Fibroblast of skin of right quadriceps (primary cell): Measurements from ENCODE around the gene PTPRG.
"Not testable (repeated sequence)": the region's sequence is repeated elsewhere in the genome, so short reads cannot be mapped to it uniquely, and the experiment has no call there.

ENCODE experiments used
- DNase-seq: peaks from one replicate; pipeline ENCODE4 v3.0.0-alpha.2; 2013

Gene PTPRG

DNA sequence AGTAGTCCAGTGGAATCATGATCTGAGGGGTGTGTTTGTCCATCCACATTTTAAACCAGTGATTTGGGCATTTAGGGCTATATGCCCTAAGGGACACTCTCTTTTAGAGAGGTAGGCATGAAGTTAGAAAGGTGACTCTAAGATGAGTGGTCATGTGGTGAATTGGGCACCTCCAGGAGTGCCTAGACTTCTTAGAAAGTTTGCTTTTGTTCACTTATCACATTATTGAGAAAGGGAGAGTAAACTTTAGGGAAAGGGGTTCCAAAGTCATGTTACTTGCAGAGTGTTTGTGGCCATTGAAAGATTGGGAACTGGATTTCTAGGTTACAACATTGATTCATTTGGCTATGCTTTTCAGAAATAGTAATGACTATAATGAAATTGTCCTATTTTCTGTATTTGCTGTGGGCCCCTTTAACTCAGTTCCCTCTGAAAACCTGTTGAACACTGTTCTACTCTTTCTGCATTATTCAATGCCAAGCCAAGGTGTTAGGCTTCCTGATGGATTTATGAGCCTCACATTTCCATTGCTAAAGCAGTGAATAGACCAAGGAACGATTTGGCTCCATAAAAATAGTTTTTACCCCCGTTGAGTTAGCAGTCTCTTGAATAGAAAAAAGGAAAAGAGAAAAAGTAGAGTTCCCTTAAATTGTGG lies 169.3 kb downstream of the PTPRG start:
- DNase-seq = no peak

GRCh38 chr3:61733000-61733399 lies 171.6 kb downstream of the PTPRG start:
- DNase-seq = no peak

GRCh38 chr3:61733876-61734275 lies 172.5 kb downstream of the PTPRG start:
- no peak for DNase-seq

GRCh38 chr3:61734749-61735686 lies 173.6 kb downstream of the PTPRG start:
- DNase-seq = no peak

GRCh38 chr3:61736506-61736905 lies 175.1 kb downstream of the PTPRG start:
- DNase-seq = no peak

- DNase-seq = no peak
These were observed 178.3 kb downstream of the PTPRG start for GRCh38 chr3:61739640-61740039.

DNA sequence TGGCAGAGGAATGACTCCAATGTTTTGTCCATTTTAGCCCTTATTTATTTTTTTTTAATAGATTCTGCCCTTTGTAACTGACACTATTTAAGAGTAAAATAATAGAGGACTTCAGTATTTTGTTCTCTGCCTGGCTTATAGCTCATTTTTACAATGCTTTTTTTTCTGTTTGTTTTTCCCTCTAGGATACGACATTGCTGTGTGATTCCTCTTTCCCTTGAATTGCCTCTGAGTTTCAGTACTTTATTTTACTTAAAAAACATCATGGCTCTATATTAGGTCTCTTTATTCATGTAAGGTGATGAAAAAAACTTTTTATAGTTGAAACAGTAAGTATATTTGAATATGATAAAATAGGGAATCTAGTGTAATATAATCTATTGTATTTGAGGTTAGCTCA lies 179.1 kb downstream of the PTPRG start:
- no peak for DNase-seq

DNA sequence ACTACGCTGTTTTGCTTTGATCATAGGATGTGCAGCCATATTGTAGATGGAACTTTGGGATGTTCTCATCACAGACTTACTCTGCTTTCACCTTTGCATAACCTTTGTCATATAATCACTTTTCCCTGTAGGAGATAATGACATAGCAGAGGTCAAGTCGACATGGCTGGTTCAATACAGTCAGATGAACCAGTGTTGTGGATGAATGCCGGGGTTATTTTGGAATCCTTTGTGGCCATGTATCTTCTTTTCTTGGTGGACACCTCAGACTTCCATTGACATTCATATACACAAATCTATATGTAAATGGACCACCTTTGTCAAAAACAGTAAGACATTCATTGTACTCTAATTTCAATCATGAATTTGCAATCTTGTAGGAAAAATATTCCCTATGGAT lies 180.2 kb downstream of the PTPRG start:
- no peak for DNase-seq

- DNase-seq = no peak
These were observed 180.6 kb downstream of the PTPRG start for GRCh38 chr3:61742006-61742405.

GRCh38 chr3:61743067-61743466 lies 181.7 kb downstream of the PTPRG start:
- no peak for DNase-seq

- DNase-seq = no peak
These were observed 182.4 kb downstream of the PTPRG start for GRCh38 chr3:61743686-61744242.

DNA sequence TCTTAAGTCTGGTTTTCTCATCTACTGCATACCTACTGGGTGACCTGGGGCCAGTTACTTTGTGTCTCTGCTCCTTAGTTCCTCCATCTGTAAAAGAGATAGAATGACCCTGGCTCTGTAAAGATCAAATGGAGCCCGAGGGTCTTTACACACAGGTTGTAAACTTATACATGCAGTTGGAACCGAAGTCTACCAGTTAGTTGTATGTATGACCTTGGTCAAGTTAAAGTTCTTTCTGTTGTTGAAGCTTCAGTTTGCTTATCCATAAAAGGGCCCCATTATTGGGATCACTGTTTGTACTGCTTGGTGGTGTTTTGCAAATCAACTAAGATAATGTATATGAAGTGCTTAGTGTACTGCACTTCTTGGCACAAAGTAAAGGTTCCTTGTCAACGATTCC lies 186.9 kb downstream of the PTPRG start:
- DNase-seq = no peak

GRCh38 chr3:61750766-61751165 lies 189.4 kb downstream of the PTPRG start:
- no peak for DNase-seq

GRCh38 chr3:61758839-61759238 lies 197.5 kb downstream of the PTPRG start:
- no peak for DNase-seq

DNA sequence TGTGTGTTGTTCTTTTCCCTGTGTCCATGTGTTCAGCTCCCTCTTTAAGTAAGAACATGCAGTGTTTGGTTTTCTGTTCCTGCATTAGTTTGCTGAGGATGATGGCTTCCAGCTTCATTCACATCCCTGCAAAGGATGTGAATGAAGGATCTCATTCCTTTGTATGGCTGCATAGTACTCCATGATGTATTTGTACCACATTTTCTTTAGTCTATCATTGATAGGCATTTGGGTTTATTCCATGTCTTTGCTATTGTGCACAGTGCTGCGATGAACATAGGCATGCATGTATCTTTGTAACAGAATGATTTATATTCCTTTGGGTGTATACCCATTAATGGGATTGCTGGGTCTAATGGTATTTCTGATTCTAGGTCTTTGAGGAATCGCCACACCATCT lies 199.4 kb downstream of the PTPRG start:
- DNase-seq = not testable (repeated sequence)

DNA sequence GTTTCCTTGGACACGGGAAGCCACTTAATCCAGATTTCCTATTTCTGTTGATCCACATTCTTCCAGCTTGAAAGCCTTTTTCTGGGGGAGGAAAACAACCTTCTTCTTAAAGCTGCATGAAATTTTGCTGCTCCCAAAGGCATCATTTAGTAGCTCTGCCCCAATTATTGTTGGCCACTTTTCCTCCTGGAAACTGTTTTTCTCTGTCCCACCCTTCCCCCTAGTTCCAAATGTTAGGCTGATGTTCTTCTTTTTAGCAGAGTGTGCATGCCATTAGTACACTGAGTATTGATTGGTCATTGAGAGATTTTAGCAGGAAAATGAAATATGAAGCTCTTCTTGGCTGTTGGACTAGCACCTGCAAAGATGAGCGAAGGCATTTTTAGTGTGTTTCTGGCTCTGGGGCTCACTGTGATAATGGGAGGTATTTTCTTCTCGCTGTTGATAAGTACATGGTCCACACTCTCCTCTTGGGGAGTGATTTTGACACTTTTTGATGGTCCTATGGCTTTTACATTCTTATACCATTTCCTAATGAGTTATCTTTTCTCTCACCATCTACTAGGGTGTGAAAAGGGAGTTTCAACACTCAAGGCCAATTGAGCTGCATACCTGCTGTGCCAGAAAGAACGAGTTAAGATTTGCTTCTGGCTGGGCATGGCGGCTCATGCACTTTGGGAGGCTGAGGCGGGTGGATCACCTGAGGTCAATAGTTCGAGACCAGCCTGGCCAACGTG lies 200.5 kb downstream of the PTPRG start:
- DNase-seq = no peak

DNA sequence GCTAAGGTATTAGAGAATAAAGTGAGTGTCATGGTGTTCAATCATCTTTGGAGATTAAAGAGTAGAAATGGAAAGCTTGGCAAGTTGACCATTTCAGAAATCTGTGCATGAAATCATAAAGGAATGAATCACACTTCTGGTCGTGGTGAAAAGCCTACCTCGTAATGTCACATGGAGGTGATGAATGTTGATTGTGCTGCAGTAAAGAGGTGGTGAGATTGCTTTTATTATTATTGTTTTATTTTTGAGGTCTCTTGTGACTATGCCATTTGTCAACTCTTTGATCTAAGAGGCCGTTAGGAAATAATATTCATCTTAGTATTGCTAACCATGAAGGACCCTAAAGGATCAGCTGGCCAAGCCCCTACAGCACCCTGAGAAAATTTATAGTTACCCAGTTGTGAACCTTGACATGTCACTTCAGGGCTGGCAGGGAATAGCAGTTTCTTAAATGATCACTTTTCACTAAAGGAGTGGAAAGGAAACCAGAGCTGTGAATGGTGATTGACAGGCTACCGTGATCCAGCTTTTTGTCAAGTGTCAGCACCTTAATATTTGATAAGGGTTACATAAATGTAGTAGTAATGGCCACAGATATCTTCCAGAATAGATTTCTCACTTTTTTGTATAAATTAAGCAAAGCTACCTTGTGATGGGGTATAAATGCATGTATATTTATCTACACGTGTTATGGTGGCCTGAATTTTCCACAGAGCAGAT lies 203.9 kb downstream of the PTPRG start:
- DNase-seq = no peak

DNA sequence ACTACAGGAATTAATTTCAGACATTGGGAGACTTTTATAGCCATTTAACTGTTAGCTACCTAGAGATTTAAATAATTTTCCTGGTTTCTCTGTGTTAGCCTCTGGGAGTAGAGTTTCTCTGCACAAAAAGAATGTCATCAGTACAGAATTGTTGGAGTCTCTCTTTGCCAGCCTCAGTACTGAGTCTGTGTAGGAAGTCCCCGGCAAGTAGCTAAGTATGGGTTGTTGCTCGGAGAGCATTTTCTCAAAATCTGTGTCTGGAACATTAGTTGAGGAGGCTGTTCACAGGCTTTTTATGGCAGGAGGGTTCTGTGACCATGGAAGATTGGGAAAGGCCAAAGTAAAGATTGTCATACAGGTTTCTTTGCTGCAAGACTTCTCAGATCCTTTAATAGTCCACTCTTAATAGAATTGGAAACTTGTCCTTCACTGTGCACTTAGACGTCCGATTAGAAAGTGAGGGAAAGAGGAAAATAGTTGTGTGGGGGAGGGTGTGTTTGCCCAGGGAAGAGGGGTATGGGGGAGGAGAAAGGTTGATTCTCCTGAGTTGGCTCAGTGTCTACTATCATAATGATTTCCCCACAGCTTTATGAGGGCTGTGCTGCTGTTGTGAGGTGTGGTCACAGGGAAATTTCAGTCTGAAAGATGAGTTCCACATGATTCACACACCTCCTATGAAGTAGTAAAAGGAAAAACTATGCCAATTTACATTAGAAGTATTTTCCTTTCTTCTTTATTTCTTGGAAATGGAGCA lies 207.1 kb downstream of the PTPRG start:
- peak; percentile 54 for DNase-seq

GRCh38 chr3:61769266-61769990 lies 208.1 kb downstream of the PTPRG start:
- DNase-seq = no peak

- DNase-seq = peak; percentile 15
These were observed 210.6 kb downstream of the PTPRG start for GRCh38 chr3:61771976-61772375.

DNA sequence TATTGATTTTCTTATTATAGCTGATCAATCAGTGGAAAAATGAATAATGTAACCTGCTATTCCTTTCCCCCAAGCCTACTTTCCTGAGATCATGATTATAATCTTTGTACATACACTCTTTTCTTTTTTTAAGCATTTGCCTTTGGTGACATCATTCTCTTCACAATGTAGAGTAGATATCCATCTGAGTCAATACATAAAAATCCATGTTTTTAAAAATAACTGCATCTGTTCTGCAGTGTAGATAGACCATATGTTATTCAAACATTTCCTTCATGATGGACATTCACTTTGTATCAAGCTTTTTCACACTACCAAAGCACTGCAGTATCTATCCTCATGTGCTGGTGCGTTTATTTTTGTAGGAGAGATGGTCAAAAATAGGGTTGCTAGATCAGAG lies 211.1 kb downstream of the PTPRG start:
- peak; percentile 56 for DNase-seq
